ENCODE results near the gene NEURL3. TPM values are rescaled to one million over a fixed set of nuclear protein-coding genes. Genes with fewer than 3 reads are reported as not detected.

Gene NEURL3
- total and polyA plus RNA-seq, 2 of the 4 experiments (the other 2 are of a cell fraction): not detected

GRCh38 chr2:96493072-96493471, 12.1 kb downstream of the NEURL3 start:
- ChIA-PET POLR2A (ENCODE audit: unreplicated experiment) (no interaction called here), CTCF (interaction anchor here (1.3 kb wide), 1 partner anchor 16 kb away, joined by 4 read pairs; no protein-coding TSS in a partner anchor)
- no peak overlapping the region for H3K4ac ChIP-seq (ENCODE audit: low read depth, low read length)
- H3K4me2 ChIP-seq (ENCODE audit: low read depth, low read length): no peak overlapping the region
- H3K56ac ChIP-seq (ENCODE audit: extremely low read depth, insufficient read depth, low read length): no peak overlapping the region
- intact Hi-C loops (cut with micrococcal nuclease) (no loop called here), in situ Hi-C loops (cut with MboI; ENCODE audit: low sequenced_read_pairs) (no loop called here), dilution Hi-C loops (cut with HindIII; ENCODE audit: low sequenced_read_pairs, unreplicated experiment) (no loop called here)
- no peak overlapping the region for H2AFZ ChIP-seq (replicated peaks; ENCODE audit: low read length, poor library complexity)
- no peak overlapping the region for H3K14ac ChIP-seq (replicated peaks; ENCODE audit: low read depth, low read length)
- H3K18ac ChIP-seq (ENCODE audit: low read depth, low read length): no peak overlapping the region
- no peak for ATAC-seq (ENCODE audit: low read depth)
- BruUV-seq (replicated peaks): no TSS peak
- no peak overlapping the region for H2BK5ac ChIP-seq (ENCODE audit: low read depth, low read length, poor library complexity, severe bottlenecking)
- no peak overlapping the region for H3K9ac ChIP-seq (ENCODE audit: low read depth, low read length)
- no peak overlapping the region for H2BK120ac ChIP-seq (ENCODE audit: low read depth, low read length)
- peaks cover 5% of the 10 kb centered on the region for H3K9me3 ChIP-seq (ENCODE audit: control insufficient read depth, insufficient read depth, low read length)
- H2AK9ac ChIP-seq (replicated peaks; ENCODE audit: low read depth, low read length, poor library complexity): no peak overlapping the region
- no peaks in the 10 kb centered on the region for H3K79me1 ChIP-seq (ENCODE audit: low read depth in 1 of 2, low read length in 2 of 2)
- H3K23ac ChIP-seq (ENCODE audit: low read depth, low read length): no peak overlapping the region
- 0 out of 2 replicates have a peak, but pooled peaks cover 4% of the 10 kb centered on the region for H4K20me1 ChIP-seq (ENCODE audit: insufficient read depth, low read length)
- no peak overlapping the region for H2BK15ac ChIP-seq (ENCODE audit: low read depth, low read length)
- H2AK5ac ChIP-seq (ENCODE audit: low read depth, low read length): no peak overlapping the region
- TF ChIP-seq MAFK (IDR thresholded peaks at IDR 0.05; ENCODE audit: low read depth, low read length) (no peak), CHD1 (IDR thresholded peaks at IDR 0.05; ENCODE audit: low read depth, low read length) (no peak), FOS (IDR thresholded peaks at IDR 0.05; ENCODE audit: low read depth, low read length) (no peak), SMC3 (IDR thresholded peaks at IDR 0.05; ENCODE audit: low read depth, low read length) (no peak), ELK1 (IDR thresholded peaks at IDR 0.05; ENCODE audit: borderline replicate concordance, low read depth, low read length) (no peak), RCOR1 (IDR thresholded peaks at IDR 0.05; ENCODE audit: insufficient replicate concordance, low read length) (no peak), RAD21 (IDR thresholded peaks at IDR 0.05; ENCODE audit: low read length) (no peak), NFE2L2 (IDR thresholded peaks at IDR 0.05; ENCODE audit: low read depth, low read length) (no peak), CEBPB (IDR thresholded peaks at IDR 0.05; ENCODE audit: low read depth, low read length) (no peak), MXI1 (IDR thresholded peaks at IDR 0.05; ENCODE audit: borderline replicate concordance, low read depth, low read length) (no peak), CTCF (conservative IDR thresholded peaks at IDR 0.05; ENCODE audit: low read depth, low read length) (no peak), MAZ (IDR thresholded peaks at IDR 0.05; ENCODE audit: borderline replicate concordance, low read depth, low read length) (no peak), BHLHE40 (IDR thresholded peaks at IDR 0.05; ENCODE audit: low read depth, low read length) (no peak), RFX5 (IDR thresholded peaks at IDR 0.05; ENCODE audit: low read depth, low read length) (no peak), POLR2A (IDR thresholded peaks at IDR 0.05; ENCODE audit: low read depth, low read length) (no peak), USF2 (IDR thresholded peaks at IDR 0.05; ENCODE audit: low read depth, low read length) (no peak)
- WGBS, 2 experiments (ENCODE audit: extremely low coverage in 2 of 2, insufficient read length in 1 of 2): 40% methylated on average over 1 of the region's 5 CpGs; no CpG with 5 or more reads in 1 of the 2 experiments
- H3K9me1 ChIP-seq (ENCODE audit: insufficient read depth, low read length): no peaks in the 10 kb centered on the region
- H3K36me3 ChIP-seq (ENCODE audit: control insufficient read depth, insufficient read depth, low read length): no peaks in the 10 kb centered on the region
- H2BK20ac ChIP-seq (ENCODE audit: low read depth, low read length): no peak overlapping the region
- no peak for DNase-seq
- H3K4me1 ChIP-seq (ENCODE audit: control insufficient read depth, insufficient read depth, low read length): no peaks in the 10 kb centered on the region
- no peak overlapping the region for H4K91ac ChIP-seq (ENCODE audit: insufficient read depth, low read depth, low read length)
- H3K4me3 ChIP-seq (ENCODE audit: insufficient read depth, low read depth, low read length): no peak overlapping the region
- H4K8ac ChIP-seq (ENCODE audit: low read depth in 2 of 2, low read length in 2 of 2): no peak overlapping the region
- no peak overlapping the region for H3K27ac ChIP-seq (ENCODE audit: insufficient read depth, low read length)
- no peak overlapping the region for H4K5ac ChIP-seq (ENCODE audit: low read depth, low read length)
- peaks cover 28% of the 10 kb centered on the region for H3K27me3 ChIP-seq (ENCODE audit: control insufficient read depth, insufficient read depth, low read length)
